ENCODE results near the gene KRT40. TPM values are rescaled to one million over a fixed set of nuclear protein-coding genes. Genes with fewer than 3 reads are reported as not detected.

KRT40 gene
- total RNA-seq, 2 experiments from 2014 or later = not detected

- H3K4me3 Mint-ChIP-seq = no peak overlapping the region
- no peaks in the 10 kb centered on the region for H3K9me3 Mint-ChIP-seq
- H3K27me3 Mint-ChIP-seq = no peaks in the 10 kb centered on the region
- no peaks in the 10 kb centered on the region for H3K36me3 Mint-ChIP-seq
- no peak for DNase-seq
- H3K4me1 Mint-ChIP-seq = no peaks in the 10 kb centered on the region
- no peak overlapping the region for H3K27ac Mint-ChIP-seq
These were observed 5.5 kb downstream of the KRT40 start for GRCh38 chr17:40978575-40979151.

- Mint-ChIP-seq H3K36me3 (no peaks in the 10 kb centered on the region), H3K27ac (no peak overlapping the region), H3K4me3 (no peak overlapping the region), H3K9me3 (no peaks in the 10 kb centered on the region), H3K27me3 (no peaks in the 10 kb centered on the region), H3K4me1 (no peaks in the 10 kb centered on the region)
- no peak for DNase-seq
These were observed 8.6 kb downstream of the KRT40 start for GRCh38 chr17:40975516-40975915.

- H3K4me3 Mint-ChIP-seq = no peak overlapping the region
- H3K27ac Mint-ChIP-seq = no peak overlapping the region
- H3K27me3 Mint-ChIP-seq = no peaks in the 10 kb centered on the region
- H3K36me3 Mint-ChIP-seq = no peaks in the 10 kb centered on the region
- no peaks in the 10 kb centered on the region for H3K4me1 Mint-ChIP-seq
- H3K9me3 Mint-ChIP-seq = no peaks in the 10 kb centered on the region
- DNase-seq = no peak
These were observed 9.8 kb downstream of the KRT40 start for GRCh38 chr17:40974366-40974765.

GRCh38 chr17:40967582-40967981, 16.5 kb downstream of the KRT40 start:
- no peak overlapping the region for H3K4me3 Mint-ChIP-seq
- no peak overlapping the region for H3K27ac Mint-ChIP-seq
- no peaks in the 10 kb centered on the region for H3K36me3 Mint-ChIP-seq
- no peaks in the 10 kb centered on the region for H3K4me1 Mint-ChIP-seq
- no peak for DNase-seq
- H3K9me3 Mint-ChIP-seq = peaks cover 1% of the 10 kb centered on the region
- peaks cover 3% of the 10 kb centered on the region for H3K27me3 Mint-ChIP-seq

- Mint-ChIP-seq H3K36me3 (no peaks in the 10 kb centered on the region), H3K27me3 (peaks cover 7% of the 10 kb centered on the region), H3K4me3 (no peak within 1 kb of the TSS), H3K4me1 (no peaks in the 10 kb centered on the region), H3K27ac (no peak within 1 kb of the TSS), H3K9me3 (peaks cover 1% of the 10 kb centered on the region)
- no peak for DNase-seq
These were observed 17.3 kb downstream of the KRT40 start, which contains the start of gene KRT39 for GRCh38 chr17:40966848-40967247. Gene KRT39, minus strand, starts transcription at chr17:40966948. Its CDS starts 92 bp downstream, at chr17:40966856.

GRCh38 chr17:40963838-40964237, 20.3 kb downstream of the KRT40 start:
- no peak for DNase-seq
- Mint-ChIP-seq H3K4me1 (no peaks in the 10 kb centered on the region), H3K9me3 (peaks cover 1% of the 10 kb centered on the region), H3K36me3 (no peaks in the 10 kb centered on the region), H3K4me3 (no peak overlapping the region), H3K27me3 (peaks cover 13% of the 10 kb centered on the region), H3K27ac (no peak overlapping the region)

- no peaks in the 10 kb centered on the region for H3K4me1 Mint-ChIP-seq
- H3K36me3 Mint-ChIP-seq = no peaks in the 10 kb centered on the region
- H3K9me3 Mint-ChIP-seq = peaks cover 1% of the 10 kb centered on the region
- H3K4me3 Mint-ChIP-seq = no peak overlapping the region
- H3K27me3 Mint-ChIP-seq = peaks cover 10% of the 10 kb centered on the region
- H3K27ac Mint-ChIP-seq = no peak overlapping the region
- no peak for DNase-seq
These were observed 22.0 kb downstream of the KRT40 start for GRCh38 chr17:40962059-40962561.

- Mint-ChIP-seq H3K27ac (no peak overlapping the region), H3K4me3 (no peak overlapping the region), H3K27me3 (peaks cover 10% of the 10 kb centered on the region), H3K4me1 (no peaks in the 10 kb centered on the region), H3K36me3 (no peaks in the 10 kb centered on the region), H3K9me3 (peaks cover 1% of the 10 kb centered on the region)
- no peak for DNase-seq
These were observed 22.5 kb downstream of the KRT40 start for GRCh38 chr17:40961591-40961990.

GRCh38 chr17:40960144-40960543, 24.0 kb downstream of the KRT40 start:
- H3K9me3 Mint-ChIP-seq = peaks cover 1% of the 10 kb centered on the region
- no peak for DNase-seq
- no peak overlapping the region for H3K27ac Mint-ChIP-seq
- peaks cover 19% of the 10 kb centered on the region for H3K27me3 Mint-ChIP-seq
- no peaks in the 10 kb centered on the region for H3K36me3 Mint-ChIP-seq
- H3K4me3 Mint-ChIP-seq = no peak overlapping the region
- H3K4me1 Mint-ChIP-seq = no peaks in the 10 kb centered on the region

- H3K36me3 Mint-ChIP-seq = no peaks in the 10 kb centered on the region
- H3K9me3 Mint-ChIP-seq = peaks cover 1% of the 10 kb centered on the region
- H3K4me3 Mint-ChIP-seq = no peak overlapping the region
- H3K27ac Mint-ChIP-seq = no peak overlapping the region
- peaks cover 37% of the 10 kb centered on the region for H3K27me3 Mint-ChIP-seq
- no peak for DNase-seq
- no peaks in the 10 kb centered on the region for H3K4me1 Mint-ChIP-seq
These were observed 25.8 kb downstream of the KRT40 start for GRCh38 chr17:40958086-40958953.

- Mint-ChIP-seq H3K4me1 (no peaks in the 10 kb centered on the region), H3K9me3 (no peaks in the 10 kb centered on the region), H3K4me3 (no peak overlapping the region), H3K36me3 (no peaks in the 10 kb centered on the region), H3K27ac (no peak overlapping the region), H3K27me3 (peaks cover 41% of the 10 kb centered on the region)
- no peak for DNase-seq
These were observed 27.5 kb downstream of the KRT40 start for GRCh38 chr17:40956401-40957254.

GRCh38 chr17:40953881-40954280, 30.2 kb downstream of the KRT40 start:
- Mint-ChIP-seq H3K4me3 (no peak overlapping the region), H3K9me3 (no peaks in the 10 kb centered on the region), H3K4me1 (no peaks in the 10 kb centered on the region), H3K36me3 (no peaks in the 10 kb centered on the region), H3K27ac (no peak overlapping the region), H3K27me3 (peaks cover 57% of the 10 kb centered on the region)
- no peak for DNase-seq

GRCh38 chr17:40952661-40953060, 31.5 kb downstream of the KRT40 start:
- Mint-ChIP-seq H3K9me3 (no peaks in the 10 kb centered on the region), H3K4me3 (no peak overlapping the region), H3K27ac (no peak overlapping the region), H3K27me3 (peaks cover 68% of the 10 kb centered on the region), H3K36me3 (no peaks in the 10 kb centered on the region), H3K4me1 (no peaks in the 10 kb centered on the region)
- no peak for DNase-seq

GRCh38 chr17:40952154-40952553, 32.0 kb downstream of the KRT40 start:
- H3K9me3 Mint-ChIP-seq = no peaks in the 10 kb centered on the region
- no peaks in the 10 kb centered on the region for H3K4me1 Mint-ChIP-seq
- peaks cover 70% of the 10 kb centered on the region for H3K27me3 Mint-ChIP-seq
- H3K36me3 Mint-ChIP-seq = no peaks in the 10 kb centered on the region
- H3K27ac Mint-ChIP-seq = no peak overlapping the region
- no peak for DNase-seq
- H3K4me3 Mint-ChIP-seq = no peak overlapping the region
